Thymus (tissue), 11 donors: Measurements from ENCODE around the gene SPATA12. TPM values are rescaled to one million over a fixed set of nuclear protein-coding genes. Genes with fewer than 3 reads are reported as not detected.
"Not testable (repeated sequence)": the region's sequence is repeated elsewhere in the genome, so short reads cannot be mapped to it uniquely, and the experiment has no call there.

Experiments
- DNase-seq, 9 donors: peaks; one replicate each; pipeline ENCODE4 v3.0.0-alpha.2; 2013; ENCODE audit warnings: low spot score in 9 of 9, low read depth in 6 of 9, missing footprints in 1 of 9
- H3K27ac ChIP-seq, 2 donors: one replicate each; pipeline ENCODE4 v1.5.1; 2013; ENCODE audit warnings: control low read depth in 1 of 2, low read depth in 1 of 2, low read length in 1 of 2, mild to moderate bottlenecking in 1 of 2, moderate library complexity in 1 of 2
- H3K27me3 ChIP-seq, 2 donors: one replicate each; pipeline ENCODE4 v1.5.1; 2013; ENCODE audit warnings: low read length in 1 of 2; ENCODE audit not compliant: control insufficient read depth in 2 of 2, insufficient read depth in 1 of 2
- H3K36me3 ChIP-seq, 2 donors: one replicate each; pipeline ENCODE4 v1.5.1; 2013; ENCODE audit warnings: low read length in 1 of 2, mild to moderate bottlenecking in 1 of 2, moderate library complexity in 1 of 2; ENCODE audit not compliant: control insufficient read depth in 2 of 2, insufficient read depth in 2 of 2
- H3K4me1 ChIP-seq, 2 donors: one replicate each; pipeline ENCODE4 v1.5.1; 2013; ENCODE audit warnings: low read length in 2 of 2; ENCODE audit not compliant: control insufficient read depth in 2 of 2, insufficient read depth in 2 of 2
- H3K4me3 ChIP-seq, 2 donors: one replicate each; pipeline ENCODE4 v1.5.1; 2013; ENCODE audit warnings: low read length in 2 of 2, control low read depth in 1 of 2, mild to moderate bottlenecking in 1 of 2
- H3K9me3 ChIP-seq, 2 donors: one replicate each; pipeline ENCODE4 v1.5.1; 2013; ENCODE audit warnings: low read length in 1 of 2, mild to moderate bottlenecking in 1 of 2; ENCODE audit not compliant: control insufficient read depth in 2 of 2, insufficient read depth in 1 of 2
- WGBS: extraction: QIAGEN DNeasy Blood & Tissue Kit; methylation state at CpG from one replicate; pipeline ENCODE4 v1.1.7; 2013; 5-methylcytosine and 5-hydroxymethylcytosine counted together
- polyA plus RNA-seq: library from polyadenylated mRNA; stranded (reverse); fragments of 200-250 nt; gene quantifications from one replicate; pipeline ENCODE4 v1.2.3, GENCODE V29; 2013
- total RNA-seq: library from RNA; stranded (reverse); fragments of 120-200 nt; gene quantifications from one replicate; pipeline ENCODE4 v1.2.4, GENCODE V29; 2013
- donor health status: healthy.

SPATA12 gene
- total and polyA plus RNA-seq, 2 donors, result 0.05 to 0.07 TPM

DNA sequence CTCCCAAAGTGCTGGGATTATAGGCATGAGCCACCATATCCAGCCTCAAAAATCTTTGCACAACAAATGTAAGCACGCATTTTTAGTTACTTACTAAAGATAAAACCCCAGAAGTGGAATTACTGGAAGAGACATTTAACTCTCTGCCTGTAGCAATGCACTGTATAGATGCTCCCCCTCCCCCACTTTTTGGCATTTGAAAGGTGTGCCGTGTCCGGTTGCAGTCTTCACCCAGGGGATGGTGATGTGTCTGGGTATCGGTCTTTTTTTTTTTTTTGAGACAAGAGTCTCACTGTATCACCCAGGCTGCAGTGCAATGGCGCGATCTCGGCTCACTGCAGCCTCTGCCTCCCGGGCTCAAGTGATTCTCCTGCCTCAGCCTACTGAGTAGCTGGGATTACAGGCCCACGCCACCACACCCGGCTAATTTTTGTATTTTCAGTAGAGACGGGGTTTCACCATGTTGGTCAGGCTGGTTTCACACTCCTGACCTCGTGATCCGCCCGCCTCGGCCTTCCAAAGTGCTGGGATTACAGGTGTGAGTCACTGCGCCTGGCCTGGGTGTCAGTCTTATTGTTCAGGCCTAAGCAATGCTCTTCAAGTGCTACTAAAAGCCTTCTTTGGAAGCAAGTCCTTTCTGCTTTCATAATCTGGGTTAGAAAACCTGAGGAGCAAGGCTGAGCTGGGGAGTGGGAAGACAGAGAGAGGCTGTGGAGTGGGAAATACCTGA lies 23.0 kb downstream of the SPATA12 start:
- H3K4me1 ChIP-seq, H3K4me3 ChIP-seq, DNase-seq, H3K27ac ChIP-seq, H3K36me3 ChIP-seq, H3K9me3 ChIP-seq: not testable (repeated sequence)
- H3K27me3 ChIP-seq, result peaks cover 15 to 32% of the 10 kb centered on the region in 2 donors
- 98% methylated on average over 16 of the region's 16 CpGs for WGBS

GRCh38 chr3:57085211-57085610 lies 24.7 kb downstream of the SPATA12 start:
- H3K4me1 ChIP-seq, result no peaks in the 10 kb centered on the region
- H3K36me3 ChIP-seq, result no peaks in the 10 kb centered on the region
- no peak overlapping the region for H3K27ac ChIP-seq
- peaks cover 0 to 14% of the 10 kb centered on the region in 2 donors for H3K27me3 ChIP-seq
- H3K9me3 ChIP-seq, result no peaks in the 10 kb centered on the region
- DNase-seq, result no peak
- H3K4me3 ChIP-seq, result no peak overlapping the region
- whole genome bisulfite sequencing, result 97% methylated on average over 4 of the region's 4 CpGs

DNA sequence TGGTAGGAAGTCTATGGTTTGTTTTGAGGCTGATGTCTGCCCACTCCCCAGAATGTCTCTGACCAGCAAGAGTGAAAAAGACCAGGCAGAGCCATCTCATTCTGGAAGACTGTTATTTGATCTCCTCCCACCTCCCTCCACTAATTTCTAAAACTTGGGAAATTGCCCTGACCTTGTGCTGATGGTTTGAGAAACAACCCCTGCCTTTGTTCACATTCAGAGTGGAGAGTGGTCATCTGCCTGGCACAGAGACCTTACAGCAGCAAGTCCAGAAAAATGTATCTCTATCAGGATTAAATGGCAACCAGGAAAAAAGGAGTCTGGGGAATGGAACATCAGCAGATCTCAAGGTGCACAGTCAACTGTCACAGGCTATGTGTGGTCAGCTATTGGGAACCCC lies 25.7 kb downstream of the SPATA12 start:
- Histone ChIP-seq H3K9me3 (no peaks in the 10 kb centered on the region), H3K36me3 (no peaks in the 10 kb centered on the region), H3K27me3 (peaks cover 0 to 4% of the 10 kb centered on the region in 2 donors), H3K4me3 (no peak overlapping the region), H3K27ac (no peak overlapping the region), H3K4me1 (no peaks in the 10 kb centered on the region)
- DNase-seq, result no peak

DNA sequence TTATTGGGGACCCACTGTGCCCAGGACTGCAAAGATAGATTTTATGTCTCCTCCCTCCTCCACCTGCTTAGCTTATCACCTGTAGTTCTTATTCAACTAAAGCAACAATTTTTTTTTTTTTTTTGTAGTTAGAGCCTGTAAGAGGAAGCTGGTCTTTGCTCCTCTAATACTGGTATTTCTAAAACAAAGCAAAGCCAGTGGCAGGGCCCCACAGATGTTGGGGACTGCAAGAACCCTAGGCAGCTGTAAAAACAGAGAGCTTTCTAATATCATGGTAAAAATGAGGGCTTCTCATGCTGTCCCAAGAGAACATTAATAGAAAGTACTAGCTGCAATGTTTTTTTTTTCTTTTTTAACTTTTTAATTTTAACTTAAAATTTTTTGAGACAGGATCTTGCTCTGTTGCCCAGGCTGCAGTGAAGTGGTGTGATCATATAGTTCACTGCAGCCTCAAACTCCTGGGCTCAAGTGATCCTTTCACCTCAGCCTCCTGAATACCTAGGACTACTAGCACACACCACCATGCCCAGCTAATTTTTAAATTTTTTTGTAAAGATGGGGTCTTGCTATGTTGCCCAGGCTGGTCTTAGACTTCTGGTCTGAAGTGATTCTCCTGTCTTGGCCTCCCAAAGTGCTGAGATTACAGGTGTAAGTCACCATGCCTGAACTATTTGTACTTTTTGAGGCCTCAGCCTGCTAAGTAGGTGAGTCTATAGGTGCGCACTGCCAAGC lies 27.1 kb downstream of the SPATA12 start:
- no peaks in the 10 kb centered on the region for H3K4me1 ChIP-seq
- H3K36me3 ChIP-seq, result no peaks in the 10 kb centered on the region
- WGBS, result 100% methylated on average over 1 of the region's 1 CpG
- H3K27me3 ChIP-seq, result no peaks in the 10 kb centered on the region
- DNase-seq, result no peak
- H3K4me3 ChIP-seq, result no peak overlapping the region
- H3K9me3 ChIP-seq, result no peaks in the 10 kb centered on the region
- H3K27ac ChIP-seq, result no peak overlapping the region

- no peaks in the 10 kb centered on the region for H3K9me3 ChIP-seq
- no peaks in the 10 kb centered on the region for H3K27me3 ChIP-seq
- H3K4me3 ChIP-seq, result no peak overlapping the region
- no peak for DNase-seq
- no peaks in the 10 kb centered on the region for H3K36me3 ChIP-seq
- WGBS, result 77% methylated on average over 5 of the region's 5 CpGs
- no peak overlapping the region for H3K27ac ChIP-seq
- H3K4me1 ChIP-seq, result no peaks in the 10 kb centered on the region
These were observed 28.0 kb downstream of the SPATA12 start for GRCh38 chr3:57088503-57088902.

GRCh38 chr3:57089043-57089442 lies 28.6 kb downstream of the SPATA12 start:
- DNase-seq, result no peak
- WGBS, result 98% methylated on average over 4 of the region's 4 CpGs
- no peak overlapping the region for H3K4me3 ChIP-seq
- H3K9me3 ChIP-seq, result no peaks in the 10 kb centered on the region
- H3K4me1 ChIP-seq, result no peaks in the 10 kb centered on the region
- H3K27ac ChIP-seq, result no peak overlapping the region
- no peaks in the 10 kb centered on the region for H3K27me3 ChIP-seq
- H3K36me3 ChIP-seq, result no peaks in the 10 kb centered on the region

- Histone ChIP-seq H3K4me3 (no peak overlapping the region), H3K27ac (no peak overlapping the region), H3K4me1 (no peaks in the 10 kb centered on the region), H3K36me3 (no peaks in the 10 kb centered on the region), H3K27me3 (no peaks in the 10 kb centered on the region), H3K9me3 (no peaks in the 10 kb centered on the region)
- 96% methylated on average over 3 of the region's 3 CpGs for WGBS
- no peak for DNase-seq
These were observed 31.2 kb downstream of the SPATA12 start for GRCh38 chr3:57091521-57092273.

GRCh38 chr3:57093489-57093888 lies 33.0 kb downstream of the SPATA12 start:
- DNase-seq, result no peak

GRCh38 chr3:57093971-57094535 lies 33.6 kb downstream of the SPATA12 start:
- H3K9me3 ChIP-seq, result no peaks in the 10 kb centered on the region
- WGBS, result 86% methylated on average over 6 of the region's 6 CpGs
- no peaks in the 10 kb centered on the region for H3K36me3 ChIP-seq
- DNase-seq, result no peak
- peak overlapping the region in 1 of 2 donors; percentile 64 for H3K27ac ChIP-seq
- no peaks in the 10 kb centered on the region for H3K4me1 ChIP-seq
- no peaks in the 10 kb centered on the region for H3K27me3 ChIP-seq
- no peak overlapping the region for H3K4me3 ChIP-seq

More at GRCh38 chr3:57093489-57093888, 33.0 kb downstream of the SPATA12 start:
- Histone ChIP-seq H3K27ac (no peak overlapping the region), H3K4me1 (no peaks in the 10 kb centered on the region), H3K27me3 (no peaks in the 10 kb centered on the region), H3K4me3 (no peak overlapping the region), H3K9me3 (no peaks in the 10 kb centered on the region), H3K36me3 (no peaks in the 10 kb centered on the region)
